Measurements from ENCODE around the gene TSEN34. TPM values are rescaled to one million over a fixed set of nuclear protein-coding genes. Genes with fewer than 3 reads are reported as not detected.

The TSEN34 gene
- total and polyA plus RNA-seq, 2 experiments from 2014 or later = 66.9 to 100.0 TPM

GRCh38 chr19:54159352-54160181, 31.5 kb upstream of the TSEN34 start, which contains the start of gene LENG1:
Gene LENG1, minus strand, starts transcription at chr19:54159721. Its CDS starts 26 bp downstream, at chr19:54159695.
- Histone ChIP-seq H3K9me2 (replicated peaks; ENCODE audit: insufficient read depth) (no peaks in the 10 kb centered on the region), H3K36me3 (replicated peaks; ENCODE audit: insufficient read depth, low read depth) (no peaks in the 10 kb centered on the region), H3K4me1 (ENCODE audit: insufficient read depth) (peaks cover 20% of the 10 kb centered on the region), H4K20me1 (ENCODE audit: insufficient read depth, poor library complexity, severe bottlenecking) (no peaks in the 10 kb centered on the region), H2AFZ (peak within 1 kb of the TSS; percentile 46), H3K79me2 (peaks cover 14% of the 10 kb centered on the region), H3K27me3 (no peaks in the 10 kb centered on the region), H3K9me3 (ENCODE audit: low read depth) (no peaks in the 10 kb centered on the region), H3K4me2 (peak within 1 kb of the TSS; percentile 90), H3K27ac (peak within 1 kb of the TSS; percentile 93), H3K4me3 (peak within 1 kb of the TSS; percentile 25)
- DNase-seq (ENCODE audit: low spot score) = peak; percentile 100
- TF ChIP-seq CTCF (IDR thresholded peaks at IDR 0.05; ENCODE audit: poor library complexity) = peak; percentile 50
- no peak for TF ChIP-seq EZH2phosphoT487 (IDR thresholded peaks at IDR 0.05; ENCODE audit: low read depth, severe bottlenecking, unreplicated experiment)
- WGBS (ENCODE audit: low lambda C conversion rate, missing lambda C conversion rate) = 1% methylated on average over 70 of the region's 72 CpGs

- WGBS (ENCODE audit: low lambda C conversion rate, missing lambda C conversion rate) = 5% methylated on average over 28 of the region's 28 CpGs
Measured at GRCh38 chr19:54160182-54160811, 30.8 kb upstream of the TSEN34 start.

GRCh38 chr19:54160854-54161253, 30.3 kb upstream of the TSEN34 start:
- H3K4me1 ChIP-seq (ENCODE audit: insufficient read depth) = peaks cover 20% of the 10 kb centered on the region
- peak overlapping the region; percentile 20 for H3K4me3 ChIP-seq

More at GRCh38 chr19:54160182-54160811, 30.8 kb upstream of the TSEN34 start:
- no peaks in the 10 kb centered on the region for H3K27me3 ChIP-seq
- H3K79me2 ChIP-seq = peaks cover 14% of the 10 kb centered on the region
- H3K36me3 ChIP-seq (replicated peaks; ENCODE audit: insufficient read depth, low read depth) = no peaks in the 10 kb centered on the region
- H3K4me3 ChIP-seq = peak overlapping the region; percentile 20
- no peaks in the 10 kb centered on the region for H3K9me3 ChIP-seq (ENCODE audit: low read depth)
- peaks cover 20% of the 10 kb centered on the region for H3K4me1 ChIP-seq (ENCODE audit: insufficient read depth)
- H4K20me1 ChIP-seq (ENCODE audit: insufficient read depth, poor library complexity, severe bottlenecking) = no peaks in the 10 kb centered on the region
- peak overlapping the region; percentile 79 for H3K27ac ChIP-seq
- DNase-seq (ENCODE audit: low spot score) = peak; percentile 61
- peak overlapping the region; percentile 46 for H2AFZ ChIP-seq
- peak overlapping the region; percentile 79 for H3K4me2 ChIP-seq
- no peak for TF ChIP-seq EZH2 (IDR thresholded peaks at IDR 0.05; ENCODE audit: borderline replicate concordance)
- no peak for TF ChIP-seq CTCF (IDR thresholded peaks at IDR 0.05; ENCODE audit: poor library complexity)
- no peak for TF ChIP-seq EZH2phosphoT487 (IDR thresholded peaks at IDR 0.05; ENCODE audit: low read depth, severe bottlenecking, unreplicated experiment)
- no peaks in the 10 kb centered on the region for H3K9me2 ChIP-seq (replicated peaks; ENCODE audit: insufficient read depth)

More at GRCh38 chr19:54160854-54161253, 30.3 kb upstream of the TSEN34 start:
- Histone ChIP-seq H3K27me3 (no peaks in the 10 kb centered on the region), H3K27ac (peak overlapping the region; percentile 79), H3K79me2 (peaks cover 14% of the 10 kb centered on the region), H3K9me3 (ENCODE audit: low read depth) (no peaks in the 10 kb centered on the region), H3K4me2 (peak overlapping the region; percentile 79), H2AFZ (peak overlapping the region; percentile 46), H4K20me1 (ENCODE audit: insufficient read depth, poor library complexity, severe bottlenecking) (no peaks in the 10 kb centered on the region), H3K36me3 (replicated peaks; ENCODE audit: insufficient read depth, low read depth) (no peaks in the 10 kb centered on the region), H3K9me2 (replicated peaks; ENCODE audit: insufficient read depth) (no peaks in the 10 kb centered on the region)
- WGBS (ENCODE audit: low lambda C conversion rate, missing lambda C conversion rate) = 72% methylated on average over 13 of the region's 13 CpGs
- TF ChIP-seq CTCF (IDR thresholded peaks at IDR 0.05; ENCODE audit: poor library complexity) (no peak), EZH2phosphoT487 (IDR thresholded peaks at IDR 0.05; ENCODE audit: low read depth, severe bottlenecking, unreplicated experiment) (no peak), EZH2 (IDR thresholded peaks at IDR 0.05; ENCODE audit: borderline replicate concordance) (no peak)
- DNase-seq (ENCODE audit: low spot score) = no peak

All from hepatocyte (in vitro differentiated cells).